CD4-positive, alpha-beta T cell treated with Interleukin-1 beta for 1 hour (primary cell): ENCODE measurements around the gene MAPKAP1.
"Not testable (repeated sequence)": the region's sequence is repeated elsewhere in the genome, so short reads cannot be mapped to it uniquely, and the experiment has no call there.

ENCODE experiments used
- DNase-seq, 2 donors: peaks; one replicate each; pipeline ENCODE4 v3.0.0-alpha.2; 2020 to 2022

MAPKAP1 gene

GRCh38 chr9:125730168-125730567, 23.2 kb upstream of the MAPKAP1 start:
- no peak for DNase-seq

- DNase-seq, result no peak
Observed at GRCh38 chr9:125726456-125727132, 19.6 kb upstream of the MAPKAP1 start.

GRCh38 chr9:125707472-125707804, 430 bp upstream of the MAPKAP1 start:
- DNase-seq, result no peak

GRCh38 chr9:125705893-125706292, 1.1 kb downstream of the MAPKAP1 start:
- DNase-seq, result no peak

GRCh38 chr9:125703662-125704061, 3.3 kb downstream of the MAPKAP1 start:
- DNase-seq, result no peak

GRCh38 chr9:125701351-125701750, 5.7 kb downstream of the MAPKAP1 start:
- no peak for DNase-seq

GRCh38 chr9:125700791-125701190, 6.2 kb downstream of the MAPKAP1 start:
- DNase-seq, result peak in 1 of 2 donors; percentile 2

GRCh38 chr9:125699870-125700269, 7.1 kb downstream of the MAPKAP1 start:
- no peak for DNase-seq

GRCh38 chr9:125696106-125696647, 10.8 kb downstream of the MAPKAP1 start:
- no peak for DNase-seq

GRCh38 chr9:125695548-125695947, 11.5 kb downstream of the MAPKAP1 start:
- DNase-seq, result not testable (repeated sequence)

GRCh38 chr9:125694478-125694877, 12.5 kb downstream of the MAPKAP1 start:
- no peak for DNase-seq

GRCh38 chr9:125693492-125693891, 13.5 kb downstream of the MAPKAP1 start:
- DNase-seq, result not testable (repeated sequence)

- DNase-seq, result no peak
Observed at GRCh38 chr9:125691869-125692268, 15.1 kb downstream of the MAPKAP1 start.

GRCh38 chr9:125690679-125691078, 16.3 kb downstream of the MAPKAP1 start:
- DNase-seq, result no peak

GRCh38 chr9:125687163-125687863, 19.7 kb downstream of the MAPKAP1 start:
- DNase-seq, result no peak

GRCh38 chr9:125685167-125685566, 21.8 kb downstream of the MAPKAP1 start:
- no peak for DNase-seq

GRCh38 chr9:125683486-125683885, 23.5 kb downstream of the MAPKAP1 start:
- no peak for DNase-seq

GRCh38 chr9:125682340-125682739, 24.7 kb downstream of the MAPKAP1 start:
- no peak for DNase-seq

GRCh38 chr9:125681657-125682056, 25.4 kb downstream of the MAPKAP1 start:
- DNase-seq, result no peak

- no peak for DNase-seq
Observed at GRCh38 chr9:125681086-125681622, 25.9 kb downstream of the MAPKAP1 start.

- DNase-seq, result no peak
Observed at GRCh38 chr9:125680445-125680844, 26.6 kb downstream of the MAPKAP1 start.

GRCh38 chr9:125679597-125680189, 27.3 kb downstream of the MAPKAP1 start:
- DNase-seq, result no peak
